Psoas muscle (tissue), 8 donors: ENCODE measurements around the gene INTS7. TPM values are rescaled to one million over a fixed set of nuclear protein-coding genes. Genes with fewer than 3 reads are reported as not detected.

ENCODE experiments used
- ATAC-seq, 4 donors: fragments of 200-7000 bp; cut with Tn5 transposase; one replicate each; pipeline ENCODE4 v1.9.1; 2020; ENCODE audit warnings: moderate library complexity in 3 of 4, mild to moderate bottlenecking in 2 of 4
- DNase-seq, 2 donors: peaks; one replicate each; pipeline ENCODE4 v3.0.0-alpha.2; 2020
- H3K27ac ChIP-seq: fragments of 200-600 bp; one replicate; pipeline ENCODE4 v1.8.0; 2022
- H3K27me3 ChIP-seq, 3 donors: fragments of 200-600 bp in 1 of 3; one replicate each; pipeline versions ENCODE4 v1.6.1 to v1.8.0; 2013 to 2022; ENCODE audit warnings: low read length in 2 of 3, mild to moderate bottlenecking in 2 of 3, moderate library complexity in 1 of 3; ENCODE audit not compliant: insufficient read depth in 3 of 3
- H3K36me3 ChIP-seq, 2 donors: fragments of 200-600 bp in 1 of 2; one replicate each; pipeline versions ENCODE4 v1.6.1 to v1.8.0; 2013 to 2022; ENCODE audit warnings: low read depth in 1 of 2, mild to moderate bottlenecking in 1 of 2, moderate library complexity in 1 of 2; ENCODE audit not compliant: insufficient read depth in 1 of 2
- H3K4me1 ChIP-seq: fragments of 200-600 bp; one replicate; pipeline ENCODE4 v1.8.0; 2022
- H3K4me3 ChIP-seq: fragments of 200-600 bp; one replicate; pipeline ENCODE4 v1.8.0; 2022; ENCODE audit warnings: mild to moderate bottlenecking
- H3K9me3 ChIP-seq: fragments of 200-600 bp; one replicate; pipeline ENCODE4 v1.8.0; 2022
- WGBS, 3 donors: extraction: QIAGEN DNeasy Blood & Tissue Kit; methylation state at CpG; one replicate each; pipeline versions ENCODE4 v1.1.6 to v1.1.7; 2013; 5-methylcytosine and 5-hydroxymethylcytosine counted together
- intact Hi-C, 2 donors: fragments of 100-400 bp; cut with DNase I; formaldehyde crosslinking; loops; one replicate each; pipeline versions ENCODE4 v1.11.0 to v1.14.2; 2022
- polyA plus RNA-seq, 3 donors: library from polyadenylated mRNA; stranded (reverse); fragments of 200-250 nt; gene quantifications; one replicate each; pipeline ENCODE4 v1.2.3, GENCODE V29; 2013
- total RNA-seq, 4 donors: library from RNA; stranded (reverse); fragmentation: NEBNext Ultra II Directional in 2 of 4; extraction: Animal tissue kit (Norgen Biotek cat#: 25700) in 2 of 4; gene quantifications; one replicate each; pipeline versions ENCODE4 v1.2.1 to v1.2.4, GENCODE V29; 2021 to 2023
- TF ChIP-seq, protein P1 (sequence below): fragments of 200-600 bp; IDR thresholded peaks from one replicate; pipeline ENCODE4 v1.8.0; 2022; ENCODE audit warnings: antibody characterized with exemption
- donor health status: healthy with polysubstance abuse.
- donor health status: DM: no; HTN: no; CAD: no; lungs with moderate emphysema.
- donor health status: Bipolar disorder and iron deficiency.
- donor health status: healthy.
- donor health status: DM: yes; HTN: yes; CAD: no.
- donor health status: DM: no; HTN: no; CAD: no.
- donor health status: DM: no; HTN: no; CAD: no.
- donor health status: DM: yes; HTN: yes; CAD: no.

Gene INTS7
- total and polyA plus RNA-seq, 7 donors, result 4.4 to 12.7 (median 7.6) TPM

DNA sequence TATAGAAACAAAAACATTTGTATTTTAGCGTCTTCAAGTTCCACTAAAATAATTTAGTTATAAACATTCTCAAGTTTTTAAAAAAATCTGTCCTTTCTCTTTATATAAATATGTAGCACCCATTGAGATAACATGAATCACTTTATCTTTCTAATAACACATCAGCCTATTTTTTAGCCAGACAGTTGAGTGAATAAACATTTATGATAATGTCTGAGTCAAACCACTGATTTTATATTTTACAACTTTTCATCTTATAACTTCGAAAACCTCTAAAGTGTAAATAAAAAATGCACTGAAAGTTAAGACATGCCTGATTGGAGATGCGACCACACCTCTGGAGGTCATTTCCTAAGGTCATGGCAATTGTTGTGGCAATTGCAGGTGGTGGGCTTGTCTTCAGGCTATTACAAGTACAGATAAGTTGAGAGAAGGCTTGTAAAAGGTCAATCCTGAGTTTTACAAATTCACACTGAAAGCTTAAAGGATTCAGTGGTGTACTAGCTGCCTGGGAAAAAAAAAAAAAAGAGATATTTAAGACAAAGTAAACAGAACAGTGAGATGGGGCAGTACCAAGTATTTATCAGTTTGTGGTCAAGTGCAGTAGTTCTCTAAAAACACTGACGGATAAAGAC, 67.0 kb downstream of the INTS7 start:
- WGBS, 3 donors, result 91 to 96% (median 94%) methylated on average over 4 of the region's 4 CpGs
- DNase-seq, result no peak
- Histone ChIP-seq H3K4me1 (no peaks in the 10 kb centered on the region), H3K27me3 (no peaks in the 10 kb centered on the region), H3K9me3 (no peaks in the 10 kb centered on the region), H3K36me3 (peaks cover 0 to 15% of the 10 kb centered on the region in 2 donors), H3K4me3 (no peak overlapping the region), H3K27ac (no peak overlapping the region)
- intact Hi-C loops, result no loop called here
- no peak for ATAC-seq
- TF ChIP-seq, protein P1, sequence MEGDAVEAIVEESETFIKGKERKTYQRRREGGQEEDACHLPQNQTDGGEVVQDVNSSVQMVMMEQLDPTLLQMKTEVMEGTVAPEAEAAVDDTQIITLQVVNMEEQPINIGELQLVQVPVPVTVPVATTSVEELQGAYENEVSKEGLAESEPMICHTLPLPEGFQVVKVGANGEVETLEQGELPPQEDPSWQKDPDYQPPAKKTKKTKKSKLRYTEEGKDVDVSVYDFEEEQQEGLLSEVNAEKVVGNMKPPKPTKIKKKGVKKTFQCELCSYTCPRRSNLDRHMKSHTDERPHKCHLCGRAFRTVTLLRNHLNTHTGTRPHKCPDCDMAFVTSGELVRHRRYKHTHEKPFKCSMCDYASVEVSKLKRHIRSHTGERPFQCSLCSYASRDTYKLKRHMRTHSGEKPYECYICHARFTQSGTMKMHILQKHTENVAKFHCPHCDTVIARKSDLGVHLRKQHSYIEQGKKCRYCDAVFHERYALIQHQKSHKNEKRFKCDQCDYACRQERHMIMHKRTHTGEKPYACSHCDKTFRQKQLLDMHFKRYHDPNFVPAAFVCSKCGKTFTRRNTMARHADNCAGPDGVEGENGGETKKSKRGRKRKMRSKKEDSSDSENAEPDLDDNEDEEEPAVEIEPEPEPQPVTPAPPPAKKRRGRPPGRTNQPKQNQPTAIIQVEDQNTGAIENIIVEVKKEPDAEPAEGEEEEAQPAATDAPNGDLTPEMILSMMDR, result no peak

DNA sequence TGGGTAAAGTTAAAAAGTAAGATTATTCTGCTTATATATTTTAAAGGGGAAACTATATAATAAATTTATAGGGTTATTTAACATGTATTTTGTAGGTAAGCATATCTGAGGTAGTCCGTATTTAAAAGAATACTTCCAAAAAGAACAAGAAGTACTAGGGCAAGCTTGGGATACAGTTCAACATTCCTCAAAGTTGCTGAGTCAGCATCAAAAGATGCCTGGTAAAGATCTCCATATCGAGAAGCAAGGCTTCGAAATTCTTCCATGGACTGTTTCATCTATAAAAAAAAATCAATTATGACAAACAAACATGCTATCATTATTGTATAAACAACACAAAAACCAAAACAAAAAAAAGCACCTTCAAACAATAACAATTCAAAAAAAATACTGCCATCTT, 67.7 kb downstream of the INTS7 start:
- no peaks in the 10 kb centered on the region for H3K27me3 ChIP-seq
- peaks cover 0 to 15% of the 10 kb centered on the region in 2 donors for H3K36me3 ChIP-seq
- ATAC-seq, result no peak
- TF ChIP-seq, protein P1, result no peak
- H3K4me1 ChIP-seq, result no peaks in the 10 kb centered on the region
- intact Hi-C loops, result no loop called here
- H3K9me3 ChIP-seq, result no peaks in the 10 kb centered on the region
- no peak overlapping the region for H3K4me3 ChIP-seq
- DNase-seq, result no peak
- no peak overlapping the region for H3K27ac ChIP-seq
- 69 to 86% (median 81%) methylated on average over 3 of the region's 3 CpGs for WGBS, 3 donors

DNA sequence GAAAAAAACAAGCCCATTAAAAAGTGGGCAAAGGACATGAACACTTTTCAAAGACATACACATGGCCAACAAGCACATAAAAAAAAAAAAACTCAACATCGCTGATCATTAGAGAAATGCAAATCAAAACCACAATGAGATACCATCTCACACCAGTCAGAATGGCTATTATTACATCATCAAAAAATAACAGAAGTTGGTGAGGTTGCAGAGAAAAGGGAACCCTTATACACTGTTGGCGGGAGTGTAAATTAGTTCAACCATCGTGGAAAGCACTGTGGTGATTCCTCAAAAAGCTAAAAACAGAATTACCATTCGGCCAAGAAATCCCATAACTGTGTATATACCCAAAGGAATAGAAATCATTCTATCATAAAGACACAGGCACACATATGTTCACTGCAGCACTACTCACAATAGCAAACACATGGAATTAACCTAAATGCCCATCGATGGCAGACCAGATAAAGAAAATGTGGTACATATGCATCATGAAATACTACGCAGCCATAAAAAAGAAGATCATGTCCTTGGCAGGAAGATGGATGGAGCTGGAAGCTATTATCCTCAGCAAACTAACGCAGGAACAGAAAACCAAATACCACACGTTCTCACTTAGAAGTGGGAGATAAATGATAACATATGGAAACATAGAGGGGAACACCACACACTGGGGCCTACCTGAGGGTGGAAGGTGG, 70.1 kb downstream of the INTS7 start:
- ATAC-seq, result no peak
- 94 to 98% (median 95%) methylated on average over 8 of the region's 8 CpGs for WGBS, 3 donors
- Histone ChIP-seq H3K27ac (no peak overlapping the region), H3K27me3 (no peaks in the 10 kb centered on the region), H3K36me3 (peaks cover 0 to 15% of the 10 kb centered on the region in 2 donors), H3K4me1 (no peaks in the 10 kb centered on the region), H3K4me3 (no peak overlapping the region), H3K9me3 (no peaks in the 10 kb centered on the region)
- TF ChIP-seq, protein P1, result no peak
- intact Hi-C loops, result no loop called here
- no peak for DNase-seq

DNA sequence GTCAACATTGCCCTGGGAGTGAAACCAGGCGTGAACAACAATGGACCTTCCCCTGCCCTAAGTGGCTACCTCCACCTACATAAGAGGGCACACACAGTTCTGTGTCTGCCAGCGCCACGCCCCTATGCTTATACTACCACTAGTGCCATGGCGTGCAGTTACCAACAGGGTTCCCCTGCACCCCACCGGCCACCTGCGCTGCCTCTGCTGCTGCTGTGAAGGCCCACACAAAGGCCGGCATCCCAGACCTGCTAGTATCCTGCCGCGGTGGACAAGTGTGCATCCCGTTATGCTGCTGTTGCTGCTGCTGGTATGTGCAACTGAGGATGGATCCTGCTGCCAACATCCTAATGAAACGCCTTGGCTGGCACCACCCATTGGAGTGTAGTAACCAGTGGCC, 75.7 kb downstream of the INTS7 start:
- intact Hi-C loops, result loop anchor here in 1 of 2 donors (1.0 kb wide), 1 partner anchor 34 kb away; no protein-coding TSS in a partner anchor
- no peak for ATAC-seq
- no peak overlapping the region for H3K4me3 ChIP-seq
- peak in 1 of 2 donors; percentile 43 for DNase-seq
- no peaks in the 10 kb centered on the region for H3K27me3 ChIP-seq
- no peaks in the 10 kb centered on the region for H3K4me1 ChIP-seq
- 96 to 98% (median 98%) methylated on average over 11 of the region's 11 CpGs for WGBS, 3 donors
- TF ChIP-seq, protein P1, result no peak
- no peak overlapping the region for H3K27ac ChIP-seq
- peaks cover 0 to 17% of the 10 kb centered on the region in 2 donors for H3K36me3 ChIP-seq
- no peaks in the 10 kb centered on the region for H3K9me3 ChIP-seq
